NCI-H2171 treated with DMSO at 0.1 percent for 48 hours (cell line): ENCODE results near the gene COLEC11.
"Not testable (repeated sequence)": the region's sequence is repeated elsewhere in the genome, so short reads cannot be mapped to it uniquely, and the experiment has no call there.

ENCODE experiments used
- DNase-seq: peaks from one replicate; lab custom pipeline; 2025; lab: John Stamatoyannopoulos, UW

Gene COLEC11

DNA sequence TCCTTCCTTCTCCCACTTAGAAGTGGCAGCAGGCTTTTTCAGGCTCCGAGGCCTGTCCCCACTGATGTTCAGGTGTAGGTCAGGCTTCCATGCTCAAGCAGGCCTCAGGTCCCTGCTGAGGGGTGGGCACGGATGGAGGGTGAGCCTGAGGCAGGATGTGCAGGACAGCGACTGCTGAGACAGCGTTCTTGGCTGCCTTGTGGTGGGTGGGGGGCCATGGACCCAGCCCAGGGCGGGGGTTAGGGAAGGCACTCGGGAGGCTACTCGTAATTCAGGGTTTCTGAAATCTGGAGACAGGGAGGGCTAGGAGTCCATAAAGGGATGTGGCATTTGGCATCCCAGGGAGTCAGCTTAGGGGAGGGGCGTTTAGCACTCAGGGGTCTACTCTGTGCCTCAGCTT lies 30.3 kb downstream of the COLEC11 start:
- DNase-seq, result no peak

DNA sequence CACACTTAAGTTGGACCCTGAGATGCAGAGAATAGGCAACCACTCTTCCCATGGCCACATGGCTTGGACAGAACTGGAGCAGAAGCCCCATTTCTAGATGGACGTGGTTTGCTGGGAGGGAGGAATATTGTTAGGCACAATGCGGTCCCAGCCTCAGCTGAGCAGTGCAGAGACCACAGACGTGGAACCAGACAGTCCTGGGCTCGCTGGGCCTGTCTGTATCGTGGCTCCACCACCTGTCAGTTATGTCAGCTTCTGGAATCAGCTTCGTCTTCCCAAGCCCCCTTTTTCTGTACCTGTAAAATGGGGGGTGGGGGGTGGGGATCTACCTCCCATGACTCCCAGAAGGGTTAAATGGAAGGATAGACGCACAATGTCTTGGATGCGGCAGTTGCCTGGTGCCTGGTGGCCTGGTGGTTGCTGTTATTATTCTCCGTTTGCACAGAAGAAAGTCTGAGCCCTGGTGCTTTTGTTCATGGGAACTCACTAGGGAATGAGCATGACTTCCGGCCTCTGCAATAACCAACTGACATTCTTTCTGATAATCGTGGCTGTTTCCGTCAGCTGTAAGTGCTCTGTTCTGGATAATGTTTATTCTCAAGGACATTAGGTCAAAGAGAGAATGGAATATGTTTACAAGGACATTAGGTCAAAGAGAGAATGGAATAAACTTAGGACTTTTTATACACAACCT lies 31.4 kb downstream of the COLEC11 start:
- DNase-seq, result no peak

DNA sequence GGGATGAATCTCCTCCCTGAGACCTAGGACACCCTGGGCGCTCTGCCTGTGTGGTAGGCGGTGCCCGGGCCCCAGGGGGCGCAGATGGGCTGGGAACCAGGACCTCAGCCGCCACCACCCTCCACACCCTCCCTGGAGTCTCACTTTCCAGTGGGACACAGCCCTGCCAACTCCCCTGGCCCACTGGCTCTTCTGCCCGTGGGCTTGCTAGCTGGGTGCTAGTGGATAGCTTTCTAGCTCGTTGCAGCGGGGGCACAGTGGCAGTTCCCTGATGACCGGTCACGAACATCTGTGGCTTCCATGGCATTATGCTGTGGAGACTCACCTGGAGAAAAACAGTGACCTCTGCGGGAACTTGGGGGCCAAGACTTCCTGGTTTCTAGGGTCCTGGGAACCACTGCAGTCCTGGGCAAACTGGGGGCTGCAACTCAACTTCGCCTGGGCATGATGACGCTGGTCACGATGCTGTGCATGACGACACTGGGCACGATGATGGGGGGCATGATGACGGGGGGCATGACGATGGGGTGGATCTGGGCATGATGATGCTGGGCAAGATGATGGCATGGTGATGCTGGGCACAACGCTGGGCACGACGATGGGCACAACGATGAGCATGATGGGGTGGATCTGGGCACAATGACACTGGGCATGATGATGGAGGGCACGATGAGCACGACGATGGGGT lies 32.0 kb downstream of the COLEC11 start:
- no peak for DNase-seq

DNA sequence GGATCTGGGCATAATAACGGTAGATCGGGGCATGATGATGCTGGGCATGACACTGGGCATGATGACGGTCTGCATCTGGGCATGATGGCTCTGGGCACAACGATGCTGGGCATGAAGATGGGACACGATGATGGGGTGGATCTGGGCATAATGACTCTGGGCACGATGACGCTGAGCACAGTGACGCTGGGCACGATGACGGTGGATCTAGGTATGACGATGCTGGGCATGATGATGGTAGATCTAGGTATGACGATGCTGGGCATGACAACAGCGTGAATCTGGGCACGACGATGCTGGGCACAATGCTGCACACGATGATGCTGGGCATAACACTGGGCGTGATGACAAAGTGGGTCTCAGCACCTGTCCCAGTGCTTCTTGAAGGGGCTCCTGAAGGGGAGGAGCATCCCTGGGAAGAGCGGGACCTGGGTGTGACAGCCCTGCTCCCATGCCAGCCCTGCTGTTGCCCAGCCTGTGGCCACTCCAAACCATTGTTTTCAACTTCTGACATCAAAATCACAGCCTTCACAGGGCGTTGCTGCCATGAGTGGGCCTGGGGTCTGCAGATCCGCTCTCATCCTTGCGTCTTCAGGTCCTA lies 32.7 kb downstream of the COLEC11 start:
- no peak for DNase-seq

DNA sequence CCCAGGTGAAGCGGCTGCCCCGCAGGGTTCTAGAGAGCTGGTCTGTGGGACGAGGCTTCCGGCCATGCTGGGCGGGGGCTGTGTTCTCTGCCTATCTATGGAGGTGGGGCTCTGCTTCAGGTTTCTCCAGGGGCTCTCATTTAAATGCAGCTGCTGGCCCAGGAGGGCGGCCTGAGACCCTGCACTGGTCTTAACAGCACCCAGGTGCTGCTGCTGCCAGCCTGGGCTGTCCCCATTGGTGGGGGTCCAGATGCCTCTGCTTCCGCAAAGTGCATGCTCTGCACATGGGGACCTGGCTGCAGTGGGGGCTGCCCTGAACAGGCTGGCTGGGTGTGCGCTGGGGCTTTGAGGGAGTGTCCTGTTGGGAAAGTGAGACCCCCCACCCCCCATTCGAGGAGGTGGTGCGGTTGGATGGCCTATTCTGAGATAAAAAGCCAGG lies 33.3 kb downstream of the COLEC11 start:
- no peak for DNase-seq

DNA sequence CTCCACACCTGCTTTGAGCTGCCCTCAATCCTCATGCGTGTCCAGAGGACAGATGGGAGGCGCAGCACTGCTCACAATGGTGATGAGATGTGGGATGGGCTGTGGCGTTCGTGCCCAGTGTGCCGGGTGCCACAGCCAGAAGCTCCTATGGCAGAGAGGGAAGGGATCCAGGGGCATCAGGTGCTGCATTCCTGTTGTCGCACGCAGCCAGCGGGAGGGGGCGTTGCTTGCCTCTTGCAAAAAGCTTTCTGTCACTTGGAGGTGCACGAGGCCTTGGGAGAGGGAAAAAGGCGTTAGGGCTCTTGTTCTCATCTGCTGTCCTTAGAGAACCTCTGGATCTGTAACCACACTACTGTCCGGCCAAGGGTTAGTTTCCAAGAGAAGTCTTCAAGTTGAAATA lies 33.9 kb downstream of the COLEC11 start:
- peak; percentile 66 for DNase-seq

DNA sequence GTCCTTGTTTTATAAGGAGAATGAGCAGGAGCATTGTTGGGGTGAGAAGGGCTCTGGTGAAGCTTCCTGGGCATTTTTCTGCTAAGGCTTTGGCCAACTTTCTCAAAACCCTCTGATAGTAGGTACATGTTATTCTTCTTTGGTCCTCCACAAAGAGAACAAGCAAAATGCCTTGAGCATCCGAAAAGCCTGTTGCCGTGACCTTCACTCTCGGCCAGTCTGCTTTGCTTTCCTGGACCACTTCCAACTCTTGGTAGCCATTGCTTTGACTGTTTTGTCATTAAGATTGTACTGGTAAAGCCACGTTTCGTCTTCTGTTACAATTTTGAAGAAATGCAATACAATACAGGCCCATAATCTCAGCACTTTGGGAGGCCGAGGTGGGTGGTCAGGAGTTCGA lies 35.7 kb downstream of the COLEC11 start:
- DNase-seq, result no peak

DNA sequence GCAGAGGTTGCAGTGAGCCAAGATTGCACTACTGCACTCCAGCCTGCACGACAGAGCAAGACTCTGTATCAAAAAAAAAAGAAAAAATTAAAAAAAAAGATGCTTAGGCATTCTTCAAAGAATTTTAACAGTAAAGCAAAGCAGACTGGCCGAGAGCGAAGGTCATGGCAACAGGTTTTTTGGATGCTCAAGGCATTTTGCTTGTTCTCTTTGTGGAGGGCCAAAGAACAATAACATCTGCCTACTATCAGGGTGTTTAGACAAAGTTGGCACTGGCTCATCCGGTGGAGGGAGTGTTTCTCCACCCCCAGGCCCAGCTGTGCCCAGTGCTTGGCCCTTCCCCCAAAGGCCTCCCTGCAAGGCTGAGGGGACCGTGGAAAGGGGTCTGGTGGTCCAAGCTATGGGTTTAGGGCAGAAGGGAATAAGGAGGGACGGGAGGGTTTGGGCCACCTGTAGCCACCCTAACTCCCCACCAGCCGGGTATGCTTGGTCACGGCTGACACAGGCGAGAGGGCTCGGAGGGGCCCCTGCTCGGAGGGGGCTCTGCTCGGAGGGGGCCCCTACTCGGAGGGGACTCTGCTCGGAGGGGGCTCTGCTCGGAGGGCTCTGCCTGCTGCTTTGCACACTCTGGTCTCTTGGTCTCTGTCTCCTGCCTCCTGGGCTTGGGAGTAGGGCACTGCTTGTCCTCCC lies 36.4 kb downstream of the COLEC11 start:
- DNase-seq, result no peak

DNA sequence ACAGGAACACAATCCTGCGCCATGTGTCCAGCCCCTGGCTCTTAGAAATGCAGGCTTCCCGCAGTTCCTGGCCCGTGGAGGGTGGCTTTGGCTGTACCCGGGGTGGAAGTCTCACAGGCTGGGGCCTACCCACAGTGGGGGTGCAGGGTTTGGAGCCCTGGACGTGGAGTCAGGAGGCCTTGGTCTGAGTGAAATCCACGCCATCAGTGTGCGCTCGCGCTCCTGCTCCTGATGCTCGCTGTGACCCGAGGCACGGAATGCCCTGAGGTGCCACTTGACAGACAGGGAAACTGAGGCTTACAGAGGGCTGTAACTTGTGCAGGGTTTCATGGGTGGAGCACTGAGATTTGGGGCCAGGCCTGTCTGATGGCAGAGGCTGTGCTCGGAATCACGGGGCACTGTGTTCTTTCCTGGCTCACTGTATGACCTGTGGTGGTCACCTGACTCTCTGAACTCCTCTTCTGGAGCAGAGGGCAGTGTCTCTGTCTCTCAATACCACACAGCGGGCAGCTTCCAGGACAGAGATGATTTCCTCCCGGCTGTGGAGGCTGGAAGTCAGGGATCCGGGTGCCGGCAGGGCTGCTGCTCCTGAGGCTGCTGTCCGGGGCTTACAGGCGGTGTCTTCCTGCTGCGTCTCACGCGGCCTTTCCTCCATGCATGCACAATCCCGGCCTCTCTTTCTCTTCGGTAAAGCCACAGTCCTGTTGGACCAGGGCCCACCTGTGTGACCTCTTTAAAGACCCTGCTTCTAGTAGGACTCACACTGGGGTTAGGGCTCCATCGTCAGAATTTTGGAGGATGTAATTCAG lies 37.1 kb downstream of the COLEC11 start:
- no peak for DNase-seq

DNA sequence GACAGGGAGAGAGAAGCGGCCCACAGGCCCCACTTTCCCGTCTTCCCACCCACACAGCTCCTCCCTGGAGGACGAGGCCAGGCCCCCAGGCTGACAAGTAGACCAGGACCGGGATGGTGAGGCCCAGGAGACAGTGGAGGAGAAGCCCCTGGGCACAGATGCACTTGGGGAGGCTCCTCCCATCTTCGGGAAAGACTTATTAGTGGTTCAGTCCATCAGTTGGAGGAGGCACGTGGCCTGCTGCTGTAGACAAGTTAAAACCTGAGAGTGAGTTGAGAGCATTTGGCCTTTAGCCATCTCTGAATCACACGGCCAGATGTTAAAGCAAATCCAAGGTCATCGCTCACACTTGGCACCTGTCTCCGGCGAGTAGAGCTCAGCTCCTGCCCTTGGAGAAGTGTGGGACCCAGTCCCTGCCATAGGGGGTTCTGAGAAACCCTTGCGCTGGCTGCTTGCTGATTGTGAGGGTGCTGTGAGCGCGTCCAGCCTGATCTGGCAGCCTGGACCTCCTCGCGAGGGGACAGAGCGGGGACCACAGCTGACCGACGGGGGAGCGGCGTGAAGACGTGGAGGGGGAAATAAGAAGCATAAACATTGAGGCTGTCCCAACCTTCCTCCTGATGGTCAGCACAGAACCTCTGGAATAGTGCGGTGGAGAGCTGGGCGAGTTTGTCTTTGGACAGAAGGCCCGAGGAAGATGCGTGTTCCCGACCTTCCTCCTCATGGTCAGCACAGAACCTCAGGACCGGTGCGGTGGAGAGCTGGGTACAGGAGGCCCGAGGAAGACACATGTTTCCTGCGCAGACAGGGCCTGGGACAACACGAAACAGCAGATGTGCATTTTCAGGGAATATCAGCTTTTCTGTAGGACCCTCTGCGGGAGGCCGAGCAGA lies 38.4 kb downstream of the COLEC11 start:
- peak; percentile 98 for DNase-seq

DNA sequence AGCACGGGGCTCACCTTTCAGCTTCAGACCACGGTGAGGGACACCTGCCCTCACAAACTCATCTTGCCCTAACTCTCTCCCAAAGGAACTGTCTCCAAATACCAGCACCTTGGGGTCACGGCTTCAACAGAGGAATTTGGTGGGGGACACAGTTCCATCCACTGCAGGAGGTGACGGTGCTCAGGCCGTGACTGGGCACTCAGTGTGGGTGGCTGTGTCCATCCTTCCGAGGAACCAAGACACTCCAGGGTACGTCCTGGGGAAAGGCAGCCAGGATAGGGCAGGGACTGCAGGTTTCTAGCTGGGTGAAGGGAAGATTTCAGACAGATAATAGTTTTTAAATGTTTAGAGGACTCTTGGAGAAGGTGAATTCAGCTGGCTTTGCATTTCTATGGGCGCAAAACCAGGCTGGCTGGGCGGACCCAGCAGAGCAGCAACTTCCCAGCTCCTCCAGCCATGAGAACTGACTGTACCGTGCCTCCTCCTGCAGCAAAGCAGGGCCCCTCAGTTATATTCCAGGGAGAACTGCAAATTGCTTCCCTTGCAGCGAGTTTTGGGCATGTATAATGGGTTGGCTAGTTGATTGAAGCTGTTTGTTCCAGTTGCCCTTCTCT lies 39.2 kb downstream of the COLEC11 start:
- DNase-seq, result no peak

DNA sequence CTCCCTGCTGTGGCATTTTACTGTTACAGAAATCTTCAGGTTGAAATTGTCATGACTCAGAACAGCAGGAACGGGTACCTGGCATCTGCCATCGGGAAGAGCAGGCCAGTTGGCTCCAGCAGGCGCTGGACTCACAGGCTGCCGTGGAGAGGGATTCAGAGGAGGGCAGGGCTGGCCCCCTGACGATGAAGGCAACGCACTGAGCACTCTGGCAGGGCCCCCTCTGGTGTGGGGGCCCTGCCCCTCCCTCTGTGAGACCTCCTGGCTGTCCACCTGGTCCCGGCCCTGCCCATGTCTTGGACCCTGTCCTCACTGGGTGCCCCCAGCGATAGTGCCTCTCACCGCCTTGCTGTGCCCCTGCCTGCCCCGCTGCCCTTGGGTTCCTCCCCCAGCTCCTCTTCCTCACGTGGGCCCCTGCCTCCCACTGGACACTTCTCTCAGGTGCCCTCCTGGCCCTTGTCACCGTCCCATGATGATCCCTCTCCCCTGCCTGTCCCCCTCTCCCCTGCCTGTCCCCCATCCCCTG lies 39.7 kb downstream of the COLEC11 start:
- DNase-seq, result peak; percentile 59

DNA sequence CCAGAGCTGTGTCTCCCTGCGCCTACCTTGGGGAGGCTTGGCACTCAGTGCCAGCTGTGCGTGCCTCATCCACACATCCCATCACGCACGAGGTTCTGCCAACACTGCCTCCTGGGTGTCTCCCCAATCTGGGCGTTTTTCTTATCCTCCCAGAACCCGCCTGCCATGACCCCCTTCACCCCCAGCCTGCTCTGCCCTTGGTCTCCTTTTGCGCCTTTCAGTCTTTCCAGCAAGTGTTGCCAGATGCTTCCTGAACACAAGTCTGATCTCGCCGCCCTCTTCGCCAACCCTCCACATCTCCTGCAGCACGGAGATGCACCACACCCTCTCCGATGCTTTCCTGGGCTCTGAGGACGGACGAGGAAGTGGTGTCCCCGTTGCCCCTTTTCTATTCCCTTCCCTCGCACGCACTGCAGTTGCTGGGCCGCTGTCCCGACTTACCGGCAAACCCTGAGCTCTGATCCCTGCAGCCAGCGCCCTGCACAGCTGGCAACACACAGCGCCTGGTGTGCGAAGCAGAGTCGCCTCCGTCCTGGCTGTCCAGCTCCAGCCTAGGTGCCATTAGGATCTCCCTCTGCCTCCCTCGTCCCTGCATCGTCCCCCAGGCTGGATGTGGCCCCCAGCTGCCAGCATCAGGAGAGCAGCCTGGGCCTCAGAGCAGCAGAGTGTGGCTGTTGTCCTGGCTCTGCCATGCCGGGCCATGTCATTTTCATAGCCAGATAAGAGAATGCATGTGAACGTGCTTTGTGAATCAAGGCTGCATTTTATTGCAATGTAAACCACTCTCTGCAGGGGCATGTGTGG lies 40.5 kb downstream of the COLEC11 start:
- DNase-seq, result peak; percentile 44

DNA sequence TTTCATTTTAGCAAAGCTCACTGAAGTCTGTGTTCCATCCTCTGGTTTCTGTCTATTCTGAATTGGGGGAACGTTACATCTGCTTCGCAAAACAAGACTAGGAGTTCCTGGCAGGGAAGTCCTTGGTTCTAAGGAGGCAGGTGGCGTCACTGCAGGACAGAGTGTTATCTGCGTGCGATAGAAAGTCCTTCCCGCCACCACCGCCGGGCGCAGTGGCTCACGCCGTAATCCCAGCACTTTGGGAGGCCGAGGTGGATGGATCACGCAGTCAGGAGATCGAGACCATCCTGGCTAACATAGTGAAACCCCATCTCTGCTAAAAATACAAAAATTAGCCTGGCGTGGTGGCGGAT lies 41.0 kb downstream of the COLEC11 start:
- not testable (repeated sequence) for DNase-seq

DNA sequence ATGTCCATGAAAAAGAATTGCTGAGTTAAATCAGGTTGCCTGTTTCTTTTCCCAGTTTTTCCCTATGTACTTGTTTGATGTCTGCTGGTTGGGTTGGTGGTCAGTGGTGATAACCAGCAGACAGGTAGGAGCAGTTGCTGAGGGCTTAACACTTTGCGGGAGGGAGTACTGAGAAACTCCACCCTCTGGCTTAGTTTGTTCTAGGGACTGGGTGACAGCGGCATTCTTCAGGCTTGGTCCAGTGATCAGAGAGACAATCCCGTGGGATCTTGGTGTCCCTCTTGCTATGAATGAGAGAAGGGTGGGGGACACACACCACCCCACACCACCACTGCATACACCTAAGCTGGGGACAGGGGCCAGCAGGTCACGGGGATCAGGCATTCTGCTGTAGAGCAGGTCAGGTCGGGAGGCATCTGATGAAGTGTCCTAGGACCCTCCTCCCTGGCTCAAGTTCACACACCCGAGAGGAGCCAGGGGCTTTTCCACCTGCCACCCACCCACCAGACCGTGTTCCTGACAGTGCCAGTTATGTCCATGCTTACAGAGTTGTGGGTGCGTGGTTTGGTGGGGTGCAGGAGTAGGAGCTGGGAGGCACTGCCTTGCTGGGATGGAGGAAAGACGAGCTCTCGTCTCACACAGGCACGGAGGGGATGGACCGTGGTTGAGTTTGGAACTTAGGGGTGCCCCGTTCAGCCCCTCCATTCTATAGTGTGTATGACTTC lies 41.8 kb downstream of the COLEC11 start:
- DNase-seq, result no peak

DNA sequence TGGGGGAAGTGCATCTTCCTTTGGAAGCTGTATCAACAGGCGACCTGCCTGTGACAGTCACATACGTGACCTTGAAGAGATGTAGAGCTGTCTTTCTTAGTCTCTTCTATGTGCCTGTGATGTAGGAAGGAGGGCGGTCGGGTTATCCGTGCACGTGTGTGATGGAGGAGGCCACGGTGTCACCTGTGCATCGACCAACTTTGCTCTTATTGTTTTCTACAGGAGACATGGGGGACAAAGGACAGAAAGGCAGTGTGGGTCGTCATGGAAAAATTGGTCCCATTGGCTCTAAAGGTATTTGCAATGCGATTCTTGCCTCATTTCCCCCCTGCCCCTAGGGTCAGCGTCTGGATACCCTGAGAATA lies 42.4 kb downstream of the COLEC11 start:
- DNase-seq, result no peak

DNA sequence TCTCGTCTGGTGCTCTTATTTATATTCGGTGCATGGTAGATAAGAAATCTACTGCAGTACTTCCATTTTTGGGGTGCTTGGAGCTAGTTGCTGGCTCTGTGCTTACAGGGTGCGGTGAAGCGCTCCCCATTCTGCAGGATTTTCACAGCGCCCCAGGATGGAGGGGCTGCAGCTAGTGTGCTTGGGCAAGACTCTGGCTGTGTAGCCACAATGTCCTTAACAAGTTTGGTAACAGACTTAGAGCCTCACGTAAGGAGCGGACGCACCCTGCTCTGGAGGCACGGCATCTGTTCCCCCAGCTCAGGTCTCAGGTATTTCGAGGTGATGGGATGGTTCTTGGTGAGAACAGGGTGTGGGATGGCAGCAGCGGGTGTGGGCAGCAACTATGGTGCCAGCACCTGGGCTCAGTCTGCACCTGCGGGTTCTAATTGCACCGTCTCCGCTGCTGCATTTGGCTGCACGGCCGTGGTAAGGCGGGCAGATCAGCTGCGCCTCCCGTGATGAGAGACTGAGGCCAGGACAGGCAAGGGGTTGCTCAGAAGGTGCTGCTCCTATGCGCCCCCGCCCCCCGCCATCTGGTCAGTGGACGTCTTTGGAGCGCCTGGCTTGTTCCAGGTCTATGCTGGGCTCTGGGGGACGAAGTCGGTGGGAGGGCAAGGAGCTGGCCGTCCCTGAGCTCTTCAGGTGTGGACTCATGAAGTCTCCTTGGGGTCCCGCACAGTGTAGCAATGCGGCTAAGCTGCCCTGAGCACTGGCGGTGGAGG lies 43.0 kb downstream of the COLEC11 start:
- DNase-seq, result no peak

DNA sequence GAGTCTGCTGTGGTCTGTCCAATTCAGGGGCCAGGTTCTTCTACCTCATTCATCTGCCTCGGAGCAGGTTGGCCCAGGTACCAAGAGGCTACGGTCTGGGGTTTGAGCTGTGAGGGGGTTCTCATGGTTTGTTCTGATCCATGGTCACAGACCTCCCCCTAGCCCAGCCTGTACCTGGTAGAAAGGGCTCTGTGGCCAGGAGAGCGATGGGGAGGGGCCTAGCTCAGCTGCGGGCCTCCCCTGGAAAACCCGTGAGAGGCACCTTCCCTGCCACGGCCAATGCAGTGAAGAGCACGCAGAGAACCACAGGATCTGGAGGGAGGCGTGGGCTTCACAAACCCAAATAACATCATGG lies 43.5 kb downstream of the COLEC11 start:
- DNase-seq, result no peak
